Natural killer cell (primary cell): ENCODE data around the gene SLC1A2. TPM values are rescaled to one million over a fixed set of nuclear protein-coding genes. Genes with fewer than 3 reads are reported as not detected.

Experiments used
- ATAC-seq, 3 donors: fragments of 150-1000 bp in 2 of 3; fragments of 200-7000 bp in 1 of 3; cut with Tn5 transposase; 1 replicate in 1 of 3; 2 replicates in 2 of 3; pipeline ENCODE4 v1.10.0; 2021; ENCODE audit warnings: mild to moderate bottlenecking in 2 of 3, moderate library complexity in 2 of 3
- DNase-seq, 2 donors: peaks; one replicate each; pipeline versions ENCODE4 v3.0.0 to v3.0.0-alpha.2; 2013 to 2021; ENCODE audit warnings: mixed read lengths in 1 of 2
- H3K27ac ChIP-seq: one replicate; pipeline ENCODE4 v1.5.1; 2013; ENCODE audit warnings: mild to moderate bottlenecking, low read length
- H3K27me3 ChIP-seq: one replicate; pipeline ENCODE4 v1.6.1; 2013; ENCODE audit warnings: low read length; ENCODE audit not compliant: control insufficient read depth, insufficient read depth
- H3K36me3 ChIP-seq: one replicate; pipeline ENCODE4 v1.6.1; 2013; ENCODE audit warnings: low read length; ENCODE audit not compliant: control insufficient read depth, insufficient read depth
- H3K4me1 ChIP-seq: one replicate; pipeline ENCODE4 v1.6.1; 2013; ENCODE audit warnings: low read length; ENCODE audit not compliant: control insufficient read depth, insufficient read depth
- H3K4me3 ChIP-seq: one replicate; pipeline ENCODE4 v1.5.1; 2013; ENCODE audit warnings: low read length
- H3K9me3 ChIP-seq: one replicate; pipeline ENCODE4 v1.6.1; 2013; ENCODE audit warnings: low read length; ENCODE audit not compliant: control insufficient read depth, insufficient read depth
- H3K27ac Mint-ChIP-seq, 2 donors: one replicate each; pipeline ENCODE4 v1.8.0; 2022; ENCODE audit warnings: mild to moderate bottlenecking in 2 of 2, mixed read lengths in 2 of 2, moderate library complexity in 1 of 2
- H3K27me3 Mint-ChIP-seq, 2 donors: one replicate each; pipeline ENCODE4 v1.8.0; 2022; ENCODE audit warnings: low read depth in 2 of 2, mixed read lengths in 2 of 2
- H3K36me3 Mint-ChIP-seq: one replicate; pipeline ENCODE4 v1.8.0; 2022; ENCODE audit warnings: mixed read lengths
- H3K4me1 Mint-ChIP-seq, 2 donors: one replicate each; pipeline ENCODE4 v1.8.0; 2022; ENCODE audit warnings: mixed read lengths in 2 of 2
- H3K4me3 Mint-ChIP-seq: one replicate; pipeline ENCODE4 v1.8.0; 2022; ENCODE audit warnings: mild to moderate bottlenecking, moderate library complexity, mixed read lengths
- H3K9me3 Mint-ChIP-seq, 2 donors: one replicate each; pipeline ENCODE4 v1.8.0; 2022; ENCODE audit warnings: mixed read lengths in 2 of 2
- WGBS: methylation state at CpG from one replicate; pipeline ENCODE4 v1.1.7; 2013; ENCODE audit warnings: missing lambda C conversion rate; ENCODE audit not compliant: insufficient coverage; 5-methylcytosine and 5-hydroxymethylcytosine counted together
- intact Hi-C: fragments of 100-400 bp; cut with micrococcal nuclease; formaldehyde crosslinking; loops from one replicate; pipeline ENCODE4 v1.14.2; 2022
- total RNA-seq, 4 donors: library from RNA; stranded (reverse); fragments of 120-200 nt in 1 of 4; gene quantifications; one replicate each; pipeline versions ENCODE4 v1.2.3 to v1.2.4, GENCODE V29; 2013 to 2022
- TF ChIP-seq, protein P1 (sequence below): fragments of 200-600 bp; IDR thresholded peaks from one replicate; pipeline ENCODE4 v1.8.0; 2022; ENCODE audit warnings: antibody characterized with exemption

SLC1A2 gene
- total RNA-seq, 3 donors from 2014 or later (not counting 1 experiment from before 2014, with no cell fraction given): 0.02 TPM; not detected in 2

DNA sequence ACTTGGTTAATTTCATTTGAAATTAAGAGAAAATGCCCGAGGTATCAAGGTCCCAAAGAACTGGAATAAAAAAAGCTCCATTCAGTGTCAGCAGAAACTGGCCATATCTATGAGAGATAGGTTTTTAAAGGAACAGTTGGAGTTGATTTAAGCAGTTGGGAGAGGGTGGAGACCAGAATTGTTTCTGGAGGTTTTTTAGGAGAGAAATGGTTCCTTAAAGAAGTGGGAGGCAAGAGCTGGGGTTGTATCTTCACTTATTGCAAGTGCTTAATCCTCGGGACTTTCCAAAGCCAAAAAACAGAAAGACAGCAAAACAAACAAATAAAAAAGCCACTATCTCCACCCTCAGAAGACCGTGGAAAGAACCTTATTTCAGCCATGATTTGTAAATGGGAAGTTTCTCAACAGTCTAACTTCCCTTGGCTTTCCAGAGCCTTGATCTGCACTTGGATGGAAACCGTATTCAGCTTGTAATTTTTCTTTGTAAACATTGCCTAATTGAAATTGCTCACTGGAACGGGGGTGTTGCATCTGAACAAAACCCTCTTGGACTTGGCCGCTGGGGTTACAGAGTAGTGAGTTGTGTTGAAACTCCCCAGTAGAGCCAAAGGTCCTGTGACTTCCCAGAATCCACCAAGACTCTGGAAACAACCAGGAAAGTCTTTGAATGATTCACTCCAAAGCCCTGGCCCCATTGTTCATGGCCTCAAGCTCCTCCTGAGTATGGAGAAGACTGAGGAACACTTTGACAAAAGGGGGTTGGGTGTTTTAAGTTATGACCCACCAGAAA lies 115.6 kb downstream of the SLC1A2 start:
- H3K36me3 ChIP-seq: no peaks in the 10 kb centered on the region
- intact Hi-C loops: no loop called here
- no peak for DNase-seq
- Mint-ChIP-seq H3K9me3 (no peaks in the 10 kb centered on the region), H3K36me3 (no peaks in the 10 kb centered on the region), H3K4me3 (no peak overlapping the region), H3K27me3 (peaks cover 4 to 13% of the 10 kb centered on the region in 2 donors), H3K27ac (no peak overlapping the region), H3K4me1 (peaks cover 5 to 6% of the 10 kb centered on the region in 2 donors)
- TF ChIP-seq, protein P1, sequence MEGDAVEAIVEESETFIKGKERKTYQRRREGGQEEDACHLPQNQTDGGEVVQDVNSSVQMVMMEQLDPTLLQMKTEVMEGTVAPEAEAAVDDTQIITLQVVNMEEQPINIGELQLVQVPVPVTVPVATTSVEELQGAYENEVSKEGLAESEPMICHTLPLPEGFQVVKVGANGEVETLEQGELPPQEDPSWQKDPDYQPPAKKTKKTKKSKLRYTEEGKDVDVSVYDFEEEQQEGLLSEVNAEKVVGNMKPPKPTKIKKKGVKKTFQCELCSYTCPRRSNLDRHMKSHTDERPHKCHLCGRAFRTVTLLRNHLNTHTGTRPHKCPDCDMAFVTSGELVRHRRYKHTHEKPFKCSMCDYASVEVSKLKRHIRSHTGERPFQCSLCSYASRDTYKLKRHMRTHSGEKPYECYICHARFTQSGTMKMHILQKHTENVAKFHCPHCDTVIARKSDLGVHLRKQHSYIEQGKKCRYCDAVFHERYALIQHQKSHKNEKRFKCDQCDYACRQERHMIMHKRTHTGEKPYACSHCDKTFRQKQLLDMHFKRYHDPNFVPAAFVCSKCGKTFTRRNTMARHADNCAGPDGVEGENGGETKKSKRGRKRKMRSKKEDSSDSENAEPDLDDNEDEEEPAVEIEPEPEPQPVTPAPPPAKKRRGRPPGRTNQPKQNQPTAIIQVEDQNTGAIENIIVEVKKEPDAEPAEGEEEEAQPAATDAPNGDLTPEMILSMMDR: no peak
- H3K4me3 ChIP-seq: no peak overlapping the region
- 85% methylated on average over 5 of the region's 6 CpGs for WGBS
- peak overlapping the region; percentile 27 for H3K27ac ChIP-seq
- H3K9me3 ChIP-seq: no peaks in the 10 kb centered on the region
- H3K27me3 ChIP-seq: no peaks in the 10 kb centered on the region
- peaks cover 17% of the 10 kb centered on the region for H3K4me1 ChIP-seq
- ATAC-seq: peak in 1 of 3 donors; percentile 14

GRCh38 chr11:35302398-35302797 lies 117.0 kb downstream of the SLC1A2 start:
- Histone ChIP-seq H3K27me3 (no peaks in the 10 kb centered on the region), H3K9me3 (no peaks in the 10 kb centered on the region), H3K36me3 (no peaks in the 10 kb centered on the region), H3K4me3 (no peak overlapping the region), H3K27ac (no peak overlapping the region), H3K4me1 (peaks cover 17% of the 10 kb centered on the region)
- no peaks in the 10 kb centered on the region for H3K9me3 Mint-ChIP-seq
- H3K4me1 Mint-ChIP-seq: peaks cover 5 to 6% of the 10 kb centered on the region in 2 donors
- no peak overlapping the region for H3K4me3 Mint-ChIP-seq
- H3K36me3 Mint-ChIP-seq: no peaks in the 10 kb centered on the region
- H3K27me3 Mint-ChIP-seq: peaks cover 4 to 13% of the 10 kb centered on the region in 2 donors
- WGBS: 98% methylated on average over 4 of the region's 4 CpGs
- TF ChIP-seq, protein P1: no peak
- ATAC-seq: no peak
- intact Hi-C loops: no loop called here
- no peak for DNase-seq
- H3K27ac Mint-ChIP-seq: no peak overlapping the region

DNA sequence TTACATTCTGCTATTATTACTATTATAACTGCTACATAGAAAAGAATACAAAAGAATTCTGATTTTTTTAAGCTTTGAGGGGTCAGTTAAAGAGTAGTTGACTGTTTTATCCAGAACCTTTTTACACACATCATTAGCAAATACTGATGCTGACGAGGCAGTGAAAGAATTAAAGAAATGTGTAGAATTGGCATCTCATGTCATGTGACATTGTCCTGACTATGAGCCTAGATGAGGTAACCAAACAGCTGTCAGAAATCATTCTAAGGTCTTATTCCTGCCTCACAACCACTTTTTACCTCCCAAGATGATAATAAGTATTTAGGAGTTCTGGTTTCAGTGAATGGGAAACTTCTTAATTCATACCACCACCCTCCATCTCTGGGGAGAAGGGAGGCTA lies 121.0 kb downstream of the SLC1A2 start:
- ATAC-seq (no peak), DNase-seq (no peak)
- Histone ChIP-seq H3K9me3 (no peaks in the 10 kb centered on the region), H3K4me3 (no peak overlapping the region), H3K27me3 (no peaks in the 10 kb centered on the region), H3K27ac (no peak overlapping the region), H3K36me3 (no peaks in the 10 kb centered on the region), H3K4me1 (no peaks in the 10 kb centered on the region)
- Mint-ChIP-seq H3K36me3 (no peaks in the 10 kb centered on the region), H3K4me1 (no peaks in the 10 kb centered on the region), H3K27me3 (peaks cover 6 to 12% of the 10 kb centered on the region in 2 donors), H3K27ac (no peak overlapping the region), H3K9me3 (no peaks in the 10 kb centered on the region), H3K4me3 (no peak overlapping the region)
- TF ChIP-seq, protein P1: no peak
- WGBS: no CpG with 5 or more reads among the region's 1 CpG
- intact Hi-C loops: no loop called here
